UCSD-AML1 (cell line): ENCODE results near the gene PRXL2A.

Source experiments
- DNase-seq: peaks from one replicate; lab custom pipeline; 2025; ENCODE audit not compliant: unreplicated experiment; lab: John Stamatoyannopoulos, UW

PRXL2A gene

DNA sequence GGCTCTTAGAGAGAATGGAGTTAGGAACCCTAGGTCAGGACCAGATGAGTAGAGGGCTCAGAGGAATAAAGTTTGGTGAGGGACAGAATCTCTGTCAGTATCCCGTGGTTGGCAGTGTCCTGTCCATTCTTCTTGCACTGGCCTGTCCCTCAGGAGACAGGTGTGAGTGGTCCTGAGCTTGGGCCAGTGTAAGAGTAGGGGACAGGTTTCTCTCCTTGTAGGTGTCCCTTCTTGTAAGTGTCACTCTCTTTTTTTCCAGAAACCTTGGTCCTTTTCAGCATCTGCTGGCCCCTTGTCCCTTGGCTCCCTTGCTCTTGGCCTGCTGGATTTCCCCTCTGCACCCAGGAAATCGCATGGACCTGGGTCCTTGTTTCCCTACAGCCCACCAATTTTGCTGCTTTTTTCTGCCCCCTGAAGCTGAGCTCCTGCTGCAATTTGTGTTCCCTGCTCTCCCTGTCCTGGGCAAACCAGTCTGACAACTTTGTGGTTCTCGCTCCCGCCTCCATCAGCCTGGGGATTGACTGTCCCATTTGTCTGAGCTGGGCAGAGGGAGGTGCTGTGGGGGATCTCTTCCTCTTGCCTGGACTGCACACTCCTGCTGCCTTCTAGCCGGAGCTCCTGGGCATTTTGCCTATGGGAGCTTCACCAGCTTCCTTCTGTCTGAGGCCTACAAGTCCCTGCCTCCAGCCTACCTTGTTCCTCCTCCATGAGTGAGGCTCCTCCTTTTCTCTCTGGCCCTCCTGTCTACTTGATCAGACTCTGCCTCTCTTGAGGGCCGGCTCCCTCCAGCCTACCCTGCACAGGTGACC is 52.3 kb downstream of the PRXL2A start:
- DNase-seq: peak; percentile 56

DNA sequence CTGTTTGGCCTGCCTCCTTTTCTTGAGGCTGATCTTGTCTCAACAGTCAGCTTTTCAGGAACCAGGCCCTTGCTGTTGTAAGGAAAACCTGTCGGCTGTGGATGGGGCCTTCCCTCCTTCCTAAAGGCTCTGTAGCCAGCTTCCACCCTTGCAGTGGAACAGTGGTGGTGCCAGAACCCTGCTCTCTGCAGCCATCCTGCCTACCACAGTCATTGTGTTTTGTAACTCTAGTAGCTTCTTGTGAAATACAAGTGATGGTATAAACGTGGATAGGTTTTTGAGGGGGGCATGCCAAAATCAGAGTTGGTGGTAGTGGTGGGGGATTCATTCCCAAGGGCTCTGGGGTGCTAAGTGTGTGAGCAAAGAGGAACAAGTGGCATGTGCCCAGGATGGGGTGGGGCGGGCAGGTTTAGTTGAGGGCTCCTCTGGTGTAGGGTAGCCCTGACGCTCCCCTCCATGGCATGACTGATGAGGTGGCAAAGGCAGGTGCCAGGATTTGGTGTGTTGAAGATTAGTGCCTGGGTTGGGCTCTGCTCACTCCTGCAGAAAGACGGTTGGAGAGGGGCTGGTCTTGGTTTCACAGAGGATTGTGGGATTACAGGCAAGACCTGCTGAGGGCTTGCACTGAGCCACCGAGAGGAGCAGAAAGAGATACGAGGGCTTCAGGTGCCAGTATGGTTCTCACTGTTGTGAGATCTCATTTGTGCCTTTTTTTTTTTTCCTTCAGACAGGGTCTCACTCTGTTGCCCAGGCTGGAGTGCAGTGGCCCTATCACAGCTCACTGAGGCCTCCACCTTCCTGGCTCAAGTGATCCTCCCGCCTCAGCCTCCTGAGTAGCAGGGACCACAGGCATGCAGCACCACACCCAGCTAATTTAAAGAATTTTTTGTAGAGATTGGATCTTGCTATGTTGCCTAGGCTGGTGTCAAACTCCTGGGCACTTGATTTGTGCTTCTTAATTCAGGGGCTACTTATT is 53.1 kb downstream of the PRXL2A start:
- DNase-seq: no peak

DNA sequence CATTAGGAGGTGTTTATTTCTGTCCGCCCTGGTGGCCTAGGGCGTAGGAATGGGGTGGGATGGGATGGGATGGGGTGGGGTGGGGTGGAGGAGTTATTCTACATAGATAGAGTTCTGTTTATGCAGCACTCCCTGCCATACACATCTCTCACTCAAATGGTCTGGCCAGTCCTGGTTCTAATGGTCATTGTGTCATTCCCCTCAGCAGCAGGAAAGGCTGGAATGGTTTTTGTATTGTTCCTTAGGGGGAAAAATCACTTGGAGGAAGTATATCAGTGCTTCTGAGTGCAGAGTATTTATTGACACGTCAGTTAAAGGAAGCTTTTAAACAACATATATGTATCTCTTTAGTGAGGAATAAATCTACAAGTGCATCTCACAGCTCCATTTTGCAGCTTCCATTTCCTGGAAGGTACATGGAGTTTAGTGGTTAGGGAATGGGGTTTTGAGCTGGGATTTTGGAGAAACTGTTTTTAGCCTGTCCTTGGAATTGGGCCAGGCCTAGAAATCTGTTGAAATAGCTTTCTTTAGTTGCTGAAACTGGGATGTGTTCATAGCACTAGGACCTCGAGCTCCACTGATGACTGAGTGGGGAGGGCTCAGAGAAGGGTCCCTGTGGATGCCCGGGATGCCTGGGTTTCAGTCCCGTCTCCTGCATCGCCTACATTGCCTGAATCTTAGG is 54.1 kb downstream of the PRXL2A start:
- no peak for DNase-seq

DNA sequence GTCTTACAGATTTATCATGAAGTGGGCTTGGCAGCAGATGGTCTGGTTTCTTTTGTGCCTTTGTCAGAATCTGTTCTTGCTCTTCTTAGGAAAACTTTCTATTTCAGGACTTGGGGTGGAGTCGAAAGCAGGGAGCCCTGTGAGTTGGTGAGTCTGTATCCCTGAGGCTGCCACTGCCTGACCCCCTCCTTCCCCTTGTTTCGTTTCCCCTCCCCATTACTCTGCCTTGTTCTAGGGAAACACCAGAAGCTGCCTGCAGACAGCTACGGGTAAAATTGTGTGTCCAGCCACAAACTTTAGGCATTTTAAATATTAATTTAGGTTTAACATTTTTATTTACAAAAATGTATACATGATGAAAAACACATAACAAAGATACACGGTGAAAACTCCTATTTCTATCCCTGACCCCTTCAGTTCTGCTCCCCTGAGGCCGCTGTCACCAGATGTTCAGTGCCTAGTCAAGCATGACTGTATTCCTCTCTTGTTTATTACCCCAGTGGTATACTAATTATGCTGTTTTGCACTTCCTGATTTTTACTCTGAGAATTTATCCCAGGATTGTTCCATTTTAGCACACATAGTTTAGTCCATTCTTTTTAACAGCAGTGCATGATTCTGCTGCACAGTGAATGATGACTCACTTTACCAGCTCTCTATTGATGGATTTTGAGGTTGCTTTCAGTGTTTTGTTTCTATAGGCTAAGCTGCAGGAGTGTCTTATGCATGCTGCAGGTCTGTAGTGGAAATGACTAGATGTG is 54.8 kb downstream of the PRXL2A start:
- no peak for DNase-seq

DNA sequence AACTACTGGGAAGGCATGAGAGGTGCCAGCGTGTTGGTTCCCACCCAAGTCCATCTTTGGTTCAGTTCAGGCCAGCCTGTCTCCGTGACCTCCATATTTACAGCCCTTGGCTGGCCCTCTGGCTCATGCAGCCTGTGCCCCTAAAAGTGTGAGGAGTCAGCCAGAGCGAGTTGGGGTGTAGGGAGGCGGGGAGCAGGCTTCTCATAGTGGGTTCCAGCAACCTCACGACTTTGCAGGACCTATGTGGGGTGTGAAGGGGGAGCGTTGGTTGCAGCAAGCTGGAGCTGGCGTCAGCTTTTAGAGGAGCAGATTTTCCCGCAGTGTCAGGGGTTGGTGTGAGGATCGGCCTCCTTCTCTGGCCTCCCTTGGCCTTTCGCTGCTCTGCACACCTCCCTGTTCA is 55.5 kb downstream of the PRXL2A start:
- no peak for DNase-seq

DNA sequence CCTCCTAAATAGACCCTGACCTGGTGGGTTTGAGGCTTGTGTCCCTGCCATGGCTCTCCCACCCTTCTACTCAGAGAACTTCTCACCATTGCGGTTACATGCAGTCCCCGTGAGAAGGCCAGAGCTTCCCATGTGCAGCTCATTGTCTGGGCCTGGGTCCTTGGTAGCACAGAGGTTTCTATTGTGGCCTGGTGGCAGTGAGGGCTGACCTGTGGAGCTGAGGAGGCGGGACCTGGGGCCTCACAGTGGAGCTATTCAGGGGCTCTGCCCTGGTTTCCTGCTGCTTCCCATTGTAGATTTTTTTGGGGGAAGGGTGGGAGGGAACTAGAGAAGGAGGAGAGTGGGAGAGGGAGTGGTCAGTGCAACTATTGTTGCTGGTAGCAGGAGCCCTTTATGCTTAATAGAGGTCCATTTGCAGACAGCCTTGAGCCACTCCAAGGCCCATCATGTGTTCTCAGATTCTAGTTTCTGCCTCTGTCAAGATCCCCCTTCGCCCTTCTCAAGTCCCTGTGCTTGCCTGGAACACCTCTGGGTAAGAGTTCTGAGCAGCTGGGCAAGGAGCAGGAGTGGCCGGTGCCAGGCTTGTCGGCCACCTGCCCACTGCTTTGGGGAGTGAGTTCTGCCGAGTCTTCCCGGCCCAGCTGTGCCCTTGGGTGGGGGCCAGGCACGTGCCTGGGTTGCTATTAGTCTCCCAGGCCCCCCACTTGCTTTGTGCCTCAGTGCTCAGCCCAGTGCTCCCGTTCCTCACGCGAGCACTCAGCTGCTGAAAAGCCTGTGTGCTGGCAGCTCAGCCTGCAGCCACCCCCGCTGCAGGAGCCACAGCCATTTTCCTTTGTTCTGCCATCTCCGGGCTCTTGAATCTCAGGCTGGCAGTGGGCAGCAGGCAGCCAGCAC is 56.5 kb downstream of the PRXL2A start:
- DNase-seq: peak; percentile 51

DNA sequence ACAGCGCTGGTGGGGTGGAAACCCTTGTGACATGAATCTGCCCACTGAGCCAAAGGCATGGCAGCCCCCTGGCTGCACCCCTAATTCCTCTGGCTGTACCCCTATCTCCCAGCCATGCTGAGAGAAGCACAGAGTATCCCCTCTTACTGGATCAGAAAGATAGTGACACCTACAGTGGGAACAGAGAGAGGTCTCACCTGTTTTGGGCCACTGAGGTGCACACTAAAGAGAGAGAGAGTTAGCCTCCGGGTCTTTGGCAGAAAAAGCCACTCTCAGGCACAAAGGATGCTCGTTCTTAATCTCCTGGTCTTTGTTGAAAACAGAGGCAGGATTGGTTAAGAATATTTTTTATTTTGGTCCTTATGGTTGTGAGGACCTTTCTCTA is 57.1 kb downstream of the PRXL2A start:
- DNase-seq: no peak

DNA sequence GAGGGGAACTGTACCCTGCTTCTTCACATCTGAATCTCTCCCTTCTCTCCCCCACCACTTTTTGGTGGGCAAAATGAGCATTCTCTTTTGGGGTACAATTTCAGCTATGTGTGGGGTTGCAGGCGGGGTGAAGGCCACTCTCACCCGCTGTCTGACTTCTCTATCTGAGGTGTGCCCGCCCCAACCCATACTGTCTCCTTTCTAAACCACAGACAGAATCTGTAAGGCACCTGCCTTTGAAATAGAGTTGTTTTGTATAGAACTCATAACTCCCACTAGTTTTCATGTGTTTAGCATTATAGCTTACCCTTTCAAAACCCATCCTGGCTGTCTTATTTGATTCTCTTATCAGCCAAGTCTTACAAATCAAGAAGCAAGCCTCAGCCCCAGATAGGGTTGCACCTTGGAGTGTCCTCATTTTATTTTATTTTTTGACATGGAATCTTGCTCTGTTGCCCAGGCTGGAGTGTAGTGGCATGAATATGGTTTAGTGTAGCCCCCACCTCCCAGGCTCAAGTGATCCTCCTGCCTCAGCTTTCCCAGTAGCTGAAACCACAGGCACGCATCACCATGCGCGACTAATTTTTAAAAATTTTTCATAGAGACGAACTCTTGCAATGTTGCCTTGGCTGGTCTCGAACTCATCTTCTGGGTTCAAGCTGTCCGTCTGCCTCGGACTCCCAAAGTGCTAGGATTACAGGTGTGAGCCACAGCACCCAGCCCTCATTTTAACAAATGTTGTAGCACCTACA is 57.7 kb downstream of the PRXL2A start:
- DNase-seq: no peak

DNA sequence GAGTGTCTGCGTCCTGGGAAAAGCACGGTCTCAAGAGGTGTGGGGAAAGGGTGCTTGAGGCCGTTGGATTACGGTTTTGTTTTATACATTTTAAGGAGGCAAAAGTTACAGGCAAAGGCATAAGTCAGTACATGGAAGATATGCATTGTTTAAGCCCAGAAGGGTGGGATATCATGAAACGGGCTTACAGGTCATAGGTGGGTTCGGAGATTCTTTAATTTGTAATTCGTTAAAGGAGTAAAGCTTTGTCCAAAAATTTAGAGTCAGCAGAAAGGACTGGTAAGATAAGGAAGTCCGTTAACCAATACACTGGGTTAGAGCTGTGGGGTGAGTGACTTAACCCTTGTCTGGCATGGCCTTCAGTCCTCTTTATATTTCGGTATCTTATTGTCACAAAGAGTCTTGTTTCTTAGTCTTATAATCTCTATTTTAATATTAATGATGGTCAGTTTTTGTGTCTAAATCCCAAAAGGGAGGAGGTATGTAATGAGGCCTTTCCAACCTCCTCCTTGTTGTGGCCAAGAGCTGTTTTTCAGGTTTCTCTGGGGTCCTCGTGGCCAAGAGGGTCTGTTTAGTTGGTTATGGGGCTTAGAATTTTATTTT is 58.5 kb downstream of the PRXL2A start:
- no peak for DNase-seq

DNA sequence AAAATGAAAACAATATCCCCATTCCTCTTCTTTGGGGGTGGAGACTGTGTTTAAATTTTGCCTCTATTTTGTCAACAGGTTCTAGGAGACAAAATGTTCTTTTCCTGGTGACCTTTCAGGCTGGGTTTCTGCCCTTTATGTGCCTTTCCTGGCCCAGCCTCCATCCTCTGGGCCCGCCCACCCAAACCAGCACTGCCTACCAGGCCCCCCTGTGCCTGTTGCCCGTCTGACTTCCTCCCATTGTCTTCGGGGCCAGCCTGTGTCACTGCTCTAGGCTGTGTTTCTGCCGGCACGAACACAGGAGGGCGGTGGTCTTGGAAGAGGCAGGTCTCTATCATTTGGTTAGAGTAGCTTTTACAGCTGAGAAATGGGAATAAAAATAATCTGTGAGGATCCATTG is 59.7 kb downstream of the PRXL2A start:
- peak; percentile 67 for DNase-seq

DNA sequence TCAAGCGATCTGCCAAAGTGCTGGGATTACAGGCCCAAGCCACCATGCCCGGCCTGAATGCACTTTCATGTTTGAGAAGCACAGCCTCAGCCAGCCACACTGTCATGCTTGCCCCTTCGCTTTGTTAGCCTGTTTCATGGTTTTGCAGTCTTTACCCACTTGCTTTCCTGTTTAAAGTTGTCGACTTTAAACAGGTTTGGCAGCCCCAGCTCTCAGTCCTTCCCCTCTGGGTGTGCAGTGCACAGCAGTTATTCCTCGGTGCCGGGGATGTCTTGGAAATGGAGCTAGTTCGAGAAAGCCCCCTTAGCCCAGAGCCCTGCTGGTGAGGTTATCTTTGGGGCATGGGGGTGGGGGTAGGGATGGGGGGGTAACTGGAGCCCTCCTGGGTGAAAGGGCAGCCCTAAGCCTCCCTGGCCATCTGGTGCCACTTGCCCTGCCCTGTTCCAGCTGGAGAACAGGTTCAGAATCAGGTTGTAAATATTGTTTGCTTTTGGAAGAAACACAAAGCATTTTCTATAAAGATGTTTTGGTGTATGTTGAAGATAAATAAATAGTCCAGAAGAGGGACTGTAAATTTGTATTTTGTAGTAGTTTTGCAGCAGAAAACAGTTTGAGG is 60.6 kb downstream of the PRXL2A start:
- DNase-seq: no peak

DNA sequence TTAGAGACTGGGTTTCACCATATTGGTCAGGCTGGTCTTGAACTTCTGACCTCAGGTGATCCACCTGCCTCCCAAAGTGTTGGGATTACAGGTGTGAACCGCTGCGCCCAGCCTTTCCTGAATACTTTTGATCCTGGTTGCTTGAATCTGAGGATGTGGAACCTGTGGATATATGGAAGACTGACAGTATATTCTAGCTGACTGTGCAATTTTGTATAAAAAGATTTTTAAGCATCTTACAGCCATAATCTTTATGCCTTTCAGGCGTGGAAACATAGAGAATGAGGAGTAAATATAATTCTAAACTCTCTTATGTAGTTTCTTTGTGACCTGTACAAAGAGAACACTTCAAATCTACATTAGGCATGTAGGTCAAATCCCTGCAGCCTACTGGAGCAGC is 61.9 kb downstream of the PRXL2A start:
- no peak for DNase-seq

DNA sequence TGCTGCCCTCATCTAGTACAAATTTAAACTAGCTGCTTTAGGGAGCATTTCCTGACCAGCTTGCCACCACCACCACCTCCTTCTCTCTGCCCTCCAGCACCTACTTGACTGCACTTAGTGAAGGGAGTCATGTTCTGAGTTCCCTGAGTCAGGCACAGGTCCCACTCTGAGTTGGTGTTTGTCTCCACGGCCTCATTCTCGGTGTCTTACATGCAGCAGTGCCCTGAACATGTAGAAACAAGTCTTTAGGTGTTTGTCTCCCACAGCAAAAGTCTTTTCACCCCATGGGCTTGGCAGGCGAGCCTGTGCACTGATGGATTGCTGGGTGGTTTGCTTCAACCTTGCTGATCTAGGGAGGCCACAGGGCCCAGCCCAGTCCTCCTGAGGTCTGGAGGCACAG is 62.6 kb downstream of the PRXL2A start:
- DNase-seq: no peak

DNA sequence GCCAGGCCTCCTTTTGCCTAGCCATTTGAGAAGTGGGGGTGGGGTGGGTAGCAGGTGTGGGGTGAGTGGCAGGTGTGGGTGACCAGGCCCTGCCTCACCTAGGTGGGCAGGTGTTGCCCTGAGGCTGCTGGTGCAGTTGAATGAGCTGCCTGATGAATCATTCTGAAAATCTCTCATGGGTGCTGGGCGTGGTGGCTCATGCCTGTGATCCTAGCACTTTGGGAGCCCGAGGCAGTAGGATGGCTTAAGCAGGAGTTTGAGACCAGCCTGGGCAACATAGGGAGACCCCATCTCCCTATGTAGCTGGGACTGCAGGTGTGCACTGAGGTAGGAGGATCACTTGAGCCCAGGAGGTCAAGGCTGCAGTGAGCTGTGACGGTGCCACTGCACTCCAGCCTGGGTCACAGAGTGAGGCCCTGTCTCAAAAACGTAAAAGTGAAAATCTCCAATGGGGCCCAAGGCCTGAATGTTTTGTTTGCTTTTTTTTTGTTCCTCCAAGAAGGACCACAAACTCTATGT is 63.4 kb downstream of the PRXL2A start:
- no peak for DNase-seq

DNA sequence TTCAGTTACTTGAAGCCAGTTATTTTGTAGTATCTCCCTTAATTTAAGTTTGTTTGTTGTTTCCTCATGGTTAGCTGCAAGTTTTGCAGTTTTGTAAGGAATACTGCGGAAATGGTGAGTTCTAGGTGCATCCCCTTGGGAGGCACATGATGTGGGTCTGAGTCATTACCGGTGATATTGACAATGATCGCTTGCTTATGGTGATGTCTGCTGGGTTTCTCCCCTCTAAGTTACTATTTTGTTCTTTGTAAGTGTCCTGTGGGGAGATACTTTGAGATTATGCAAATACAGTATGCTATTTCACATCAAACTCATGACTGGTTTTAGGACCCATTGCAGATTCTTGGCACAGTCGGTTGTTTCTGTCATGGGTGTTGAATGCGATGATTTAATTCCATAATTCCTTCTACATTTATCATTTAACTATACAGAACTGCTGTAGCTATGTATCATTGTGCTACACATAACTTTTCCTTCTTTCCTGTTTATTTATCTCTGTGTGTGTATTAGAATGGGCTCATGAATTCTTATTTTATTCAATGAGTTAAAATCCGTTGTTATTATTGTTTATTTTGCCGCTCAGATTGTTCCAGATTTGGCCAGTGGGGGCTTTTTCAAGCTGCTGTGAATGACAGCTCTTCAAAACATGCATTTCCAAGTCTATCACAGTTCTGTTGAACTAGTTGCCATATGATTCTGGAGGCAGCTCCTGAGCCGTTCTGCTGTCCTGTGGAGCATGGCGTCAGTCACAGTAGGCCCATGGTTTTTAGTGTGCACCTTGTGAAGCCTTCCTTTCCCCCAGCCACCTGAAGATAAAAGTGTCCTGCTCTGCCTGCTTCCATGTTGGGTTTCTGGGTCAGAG is 64.1 kb downstream of the PRXL2A start:
- no peak for DNase-seq

DNA sequence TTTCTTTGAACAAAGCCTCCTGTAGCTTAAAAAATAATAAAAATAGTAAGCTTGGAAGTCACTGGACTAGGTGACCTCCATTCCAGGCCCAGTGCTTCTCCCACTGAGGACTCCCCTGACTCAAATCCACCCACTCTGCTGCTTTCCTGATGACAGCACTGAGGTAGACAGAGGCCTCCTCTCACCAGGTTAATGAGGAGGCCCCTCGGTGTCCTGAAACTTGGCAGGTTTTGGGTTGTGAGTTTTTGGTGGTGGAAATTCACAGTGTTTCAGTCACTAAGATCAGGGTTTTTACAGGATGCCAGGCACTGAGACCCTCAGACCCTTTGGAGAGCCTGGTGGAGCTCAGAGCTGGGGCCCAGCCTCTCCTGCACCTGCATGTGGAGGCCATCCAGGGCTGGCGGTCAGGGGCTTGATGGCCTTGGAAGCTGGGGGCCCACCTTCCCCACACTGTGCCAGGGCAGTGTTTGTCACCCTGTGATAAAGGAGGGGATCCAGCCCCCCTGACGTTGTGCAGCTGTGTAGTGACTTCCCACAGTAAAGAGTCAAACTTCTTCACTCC is 64.8 kb downstream of the PRXL2A start:
- no peak for DNase-seq
